ENCODE results near the gene UNKL. TPM values are rescaled to one million over a fixed set of nuclear protein-coding genes. Genes with fewer than 3 reads are reported as not detected.
A peak's percentile ranks its signal among the peaks of the same experiment; 100 is the strongest.

Gene UNKL
- total RNA-seq, 1 experiment from 2014 or later: 32.0 TPM

- Histone ChIP-seq H3K18ac (ENCODE audit: insufficient read length, low read depth, low read length) (no peak overlapping the region), H3K9ac (ENCODE audit: extremely low read depth, insufficient read length, low read length) (no peak overlapping the region), H2BK5ac (ENCODE audit: insufficient read length, low read length) (no peak overlapping the region), H4K5ac (ENCODE audit: insufficient read length, low read depth, low read length) (no peak overlapping the region), H4K91ac (ENCODE audit: insufficient read length, low read depth, low read length) (no peak overlapping the region), H2BK20ac (ENCODE audit: low read depth, low read length, poor library complexity, severe bottlenecking) (no peak overlapping the region), H3K56ac (ENCODE audit: insufficient read length, low read depth, low read length) (no peak overlapping the region), H3K4me1 (ENCODE audit: insufficient read depth, low read length) (no peaks in the 10 kb centered on the region), H3K14ac (ENCODE audit: insufficient read depth, low read length) (no peak overlapping the region), H3K4ac (ENCODE audit: low read depth, low read length) (no peak overlapping the region), H2BK12ac (ENCODE audit: insufficient read length, low read depth, low read length) (no peak overlapping the region), H3K27me3 (ENCODE audit: insufficient read depth, low read length) (no peaks in the 10 kb centered on the region), H4K8ac (replicated peaks; ENCODE audit: insufficient read length, low read depth, low read length) (no peak overlapping the region), H3K9me3 (ENCODE audit: control insufficient read depth, low read depth, low read length) (no peaks in the 10 kb centered on the region), H2BK120ac (ENCODE audit: low read depth, low read length, poor library complexity, severe bottlenecking) (no peak overlapping the region), H2AFZ (ENCODE audit: low read length) (no peak overlapping the region), H3K23me2 (ENCODE audit: insufficient read length, low read depth, low read length, poor library complexity, severe bottlenecking) (no peaks in the 10 kb centered on the region), H3K4me2 (ENCODE audit: insufficient read depth, insufficient read length, low read length) (no peak overlapping the region), H3T11ph (ENCODE audit: low read length) (no peak overlapping the region), H2AK5ac (ENCODE audit: insufficient read length, low read length) (no peak overlapping the region), H4K20me1 (ENCODE audit: control insufficient read depth, insufficient read depth, insufficient read length) (no peaks in the 10 kb centered on the region), H3K79me2 (ENCODE audit: insufficient read depth, low read length) (no peaks in the 10 kb centered on the region), H3K23ac (ENCODE audit: insufficient read length, low read depth, low read length) (no peak overlapping the region), H2BK15ac (ENCODE audit: low read depth, low read length) (no peak overlapping the region), H3K79me1 (ENCODE audit: insufficient read depth, low read depth, low read length, poor library complexity, severe bottlenecking) (no peaks in the 10 kb centered on the region), H3K27ac (ENCODE audit: insufficient read length, low read depth, low read length) (no peak overlapping the region)
- TF ChIP-seq CTCF (conservative IDR thresholded peaks at IDR 0.05): peak; percentile 24; the same call in 2 of the 3 replicates
- Mint-ChIP-seq H3K36me3 (ENCODE audit: insufficient read depth in 1 of 3, low read depth in 3 of 3) (peaks cover 3 to 18% (median 12%) of the 10 kb centered on the region in 3 experiments; a peak in 5 of 7 replicates), H3K4me1 (peaks cover 6 to 7% of the 10 kb centered on the region in 2 experiments), H3K27me3 (ENCODE audit: low read depth) (peaks cover 11% of the 10 kb centered on the region), H3K9me3 (no peaks in the 10 kb centered on the region), H3K27ac (no peak overlapping the region), H3K4me3 (no peak overlapping the region)
- WGBS (ENCODE audit: extremely low coverage, insufficient read length, low lambda C conversion rate): no CpG with 5 or more reads among the region's 34 CpGs
- no peak for DNase-seq
These were observed 67.8 kb downstream of the UNKL start for GRCh38 chr16:1346422-1347285.
